HUES6 (cell line): ENCODE results near the gene MAPK11.

Experiments
- H3K27ac ChIP-seq: 2 replicates; pipeline ENCODE4 v1.7.0; 2013; ENCODE audit warnings: low read depth, mild to moderate bottlenecking, low read length, inconsistent platforms
- H3K27me3 ChIP-seq: 2 replicates; pipeline ENCODE4 v1.6.1; 2013; ENCODE audit warnings: low read length; ENCODE audit not compliant: control insufficient read depth, insufficient read depth
- H3K36me3 ChIP-seq: 2 replicates; pipeline ENCODE4 v1.6.1; 2013; ENCODE audit warnings: low read length; ENCODE audit not compliant: control insufficient read depth, insufficient read depth
- H3K4me1 ChIP-seq: 2 replicates; pipeline ENCODE4 v1.6.1; 2013; ENCODE audit warnings: low read length; ENCODE audit not compliant: control insufficient read depth, insufficient read depth
- H3K4me3 ChIP-seq: 2 replicates; pipeline ENCODE4 v1.5.1; 2013; ENCODE audit warnings: low read depth, low read length
- H3K9ac ChIP-seq: one replicate; pipeline ENCODE4 v1.6.1; 2013; ENCODE audit warnings: mild to moderate bottlenecking, low read length
- H3K9me3 ChIP-seq: 2 replicates; pipeline ENCODE4 v1.6.1; 2013; ENCODE audit warnings: low read depth, low read length; ENCODE audit not compliant: control insufficient read depth, insufficient read depth

The MAPK11 gene

DNA sequence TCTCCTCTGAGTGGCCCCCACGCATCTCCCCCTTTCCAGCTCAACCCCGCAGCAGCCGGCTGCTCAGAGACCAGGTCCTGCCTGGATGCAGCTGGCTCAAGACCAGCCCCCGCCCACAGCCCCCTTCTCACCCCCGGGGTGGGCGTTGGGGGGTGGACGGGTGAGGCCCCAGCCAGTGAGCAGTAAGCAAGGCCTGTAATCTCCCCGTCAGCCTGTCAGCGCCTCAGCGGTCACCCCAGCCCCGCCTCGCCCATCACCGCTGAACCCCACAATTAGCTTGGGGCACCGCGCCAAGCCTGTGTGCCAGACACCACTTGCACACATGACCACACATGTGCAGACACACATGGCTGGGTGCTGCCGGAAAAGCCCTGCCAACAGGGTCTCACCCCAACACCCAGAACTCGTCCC, 31.4 kb upstream of the MAPK11 start:
- no peak overlapping the region for H3K27ac ChIP-seq
- no peaks in the 10 kb centered on the region for H3K27me3 ChIP-seq
- no peak overlapping the region for H3K4me3 ChIP-seq
- H3K4me1 ChIP-seq = peaks cover 49% of the 10 kb centered on the region
- H3K36me3 ChIP-seq = no peaks in the 10 kb centered on the region
- no peaks in the 10 kb centered on the region for H3K9me3 ChIP-seq
- no peak overlapping the region for H3K9ac ChIP-seq

DNA sequence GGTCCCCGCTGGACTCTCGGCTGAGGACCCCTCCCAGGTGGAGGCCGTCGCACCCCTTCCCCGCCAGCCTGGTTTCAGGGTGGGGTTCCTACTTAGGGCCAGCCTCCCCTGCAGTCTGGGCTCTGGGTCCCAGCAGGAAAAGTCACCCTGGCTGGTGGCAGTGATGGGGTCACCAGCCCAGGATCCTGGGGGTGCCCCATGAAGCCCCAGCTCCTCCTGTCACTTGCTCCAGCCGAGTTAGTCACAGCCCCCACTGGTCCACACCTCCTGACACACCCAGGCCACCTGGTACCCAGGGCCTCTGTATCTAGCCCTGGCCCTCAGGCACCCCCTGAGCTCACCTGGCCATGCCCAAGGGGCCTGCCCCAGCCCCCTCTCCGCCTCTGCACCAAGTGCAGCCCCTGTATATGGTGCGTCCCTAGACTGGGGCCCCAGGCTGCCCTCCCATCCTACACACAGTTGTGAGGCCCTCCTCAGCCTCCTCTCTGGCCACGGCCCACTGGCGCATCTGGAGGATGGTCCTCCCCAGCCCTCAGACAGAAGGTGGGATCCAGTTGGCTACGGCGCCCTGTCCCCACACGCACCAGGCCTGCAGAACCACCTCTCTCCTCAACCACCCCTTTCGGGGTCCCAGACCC, 30.6 kb upstream of the MAPK11 start:
- H3K4me3 ChIP-seq = peak overlapping the region; percentile 54; the same call in 1 of the 2 replicates
- H3K27me3 ChIP-seq = no peaks in the 10 kb centered on the region
- no peak overlapping the region for H3K27ac ChIP-seq
- H3K9ac ChIP-seq = no peak overlapping the region
- peaks cover 44% of the 10 kb centered on the region for H3K4me1 ChIP-seq
- H3K36me3 ChIP-seq = no peaks in the 10 kb centered on the region
- H3K9me3 ChIP-seq = no peaks in the 10 kb centered on the region

DNA sequence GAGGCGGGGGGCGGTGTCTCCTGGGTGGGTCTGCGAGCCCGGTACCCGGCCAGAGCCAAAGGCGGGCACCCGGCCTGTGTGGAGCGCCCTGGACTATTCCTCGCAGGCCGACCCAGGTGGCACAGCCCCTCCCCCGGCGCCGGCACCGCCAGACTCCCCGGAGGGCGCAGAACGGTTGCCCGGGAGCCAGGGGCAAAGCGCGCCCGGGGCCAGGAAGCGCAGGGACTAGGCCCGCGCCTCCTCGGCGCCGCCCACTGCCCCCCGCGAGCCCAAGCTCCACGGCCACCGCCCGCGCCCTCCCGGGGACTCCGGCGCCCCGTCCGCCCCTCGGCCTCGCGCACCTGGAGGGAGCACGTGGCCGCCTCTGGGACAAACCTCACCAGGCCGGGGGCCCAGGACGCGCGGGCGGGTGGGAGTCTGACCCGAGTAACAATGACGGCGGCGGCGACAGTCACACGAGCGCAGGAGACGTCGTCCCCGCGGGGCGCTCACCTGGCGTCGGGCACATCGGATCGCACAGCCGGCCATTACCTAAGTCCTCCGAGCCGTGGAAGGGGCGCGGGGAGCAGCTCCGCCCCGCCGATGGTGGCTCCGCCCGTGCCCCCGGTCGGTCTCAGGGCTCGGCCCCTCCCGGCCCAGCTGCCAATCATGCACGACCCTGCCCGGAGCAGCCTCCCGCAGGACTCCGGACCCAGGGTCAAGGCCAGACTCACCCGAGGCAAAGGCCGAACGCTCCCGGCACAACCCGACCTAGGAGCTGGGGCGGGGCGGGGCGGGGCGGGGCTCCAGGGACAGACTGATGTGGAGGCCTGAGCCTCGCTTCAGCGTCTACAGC, 29.8 kb upstream of the MAPK11 start:
- H3K27me3 ChIP-seq = no peaks in the 10 kb centered on the region
- peak overlapping the region; percentile 18 for H3K9ac ChIP-seq
- peak overlapping the region; percentile 54 for H3K4me3 ChIP-seq
- peaks cover 39% of the 10 kb centered on the region for H3K4me1 ChIP-seq
- H3K27ac ChIP-seq = no peak overlapping the region
- no peaks in the 10 kb centered on the region for H3K36me3 ChIP-seq
- no peaks in the 10 kb centered on the region for H3K9me3 ChIP-seq

DNA sequence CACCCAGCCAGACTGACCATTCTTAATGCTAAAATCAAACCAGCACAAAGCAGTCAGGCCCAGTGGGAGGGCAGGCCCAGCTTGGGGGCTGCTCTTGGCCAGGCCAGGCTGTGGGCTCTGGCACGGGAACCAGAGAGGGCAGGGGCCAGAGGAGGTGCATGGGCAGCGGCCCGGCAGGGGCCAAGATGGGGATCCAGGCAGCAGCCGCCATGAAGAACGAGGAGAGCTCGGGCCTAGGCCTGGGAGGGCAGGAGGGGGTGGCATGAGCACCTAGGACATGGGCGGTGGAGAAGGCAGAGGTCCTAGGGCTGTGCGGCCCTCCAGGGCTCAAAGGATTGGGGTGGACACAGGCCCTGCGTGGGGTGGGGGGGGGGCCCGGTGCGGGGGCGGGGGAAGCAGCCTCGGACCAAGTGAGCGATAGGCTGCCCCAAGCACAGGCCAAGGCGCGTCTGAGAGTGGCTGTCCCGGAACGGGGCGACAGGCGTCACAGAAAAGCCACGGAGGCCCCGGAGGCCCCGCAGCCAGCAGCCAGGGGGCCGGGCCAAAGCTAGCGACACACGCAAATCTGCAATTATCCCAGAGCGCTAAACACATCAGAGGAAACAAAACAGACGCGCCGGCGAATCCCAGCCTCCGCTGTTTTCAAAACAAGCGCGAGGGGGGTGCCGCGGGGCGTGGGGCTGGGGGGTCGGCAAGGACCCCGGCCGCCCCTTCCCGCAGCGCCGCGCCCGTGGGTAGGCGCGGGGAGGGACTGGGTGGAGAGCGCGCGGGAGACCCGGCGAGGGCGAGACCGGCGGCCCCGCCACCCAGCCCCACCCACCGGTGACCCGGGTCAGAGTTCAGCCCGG, 29.0 kb upstream of the MAPK11 start:
- no peak overlapping the region for H3K9ac ChIP-seq
- H3K36me3 ChIP-seq = no peaks in the 10 kb centered on the region
- H3K27me3 ChIP-seq = no peaks in the 10 kb centered on the region
- peaks cover 38% of the 10 kb centered on the region for H3K4me1 ChIP-seq
- H3K9me3 ChIP-seq = no peaks in the 10 kb centered on the region
- peak overlapping the region; percentile 54 for H3K4me3 ChIP-seq
- H3K27ac ChIP-seq = no peak overlapping the region

DNA sequence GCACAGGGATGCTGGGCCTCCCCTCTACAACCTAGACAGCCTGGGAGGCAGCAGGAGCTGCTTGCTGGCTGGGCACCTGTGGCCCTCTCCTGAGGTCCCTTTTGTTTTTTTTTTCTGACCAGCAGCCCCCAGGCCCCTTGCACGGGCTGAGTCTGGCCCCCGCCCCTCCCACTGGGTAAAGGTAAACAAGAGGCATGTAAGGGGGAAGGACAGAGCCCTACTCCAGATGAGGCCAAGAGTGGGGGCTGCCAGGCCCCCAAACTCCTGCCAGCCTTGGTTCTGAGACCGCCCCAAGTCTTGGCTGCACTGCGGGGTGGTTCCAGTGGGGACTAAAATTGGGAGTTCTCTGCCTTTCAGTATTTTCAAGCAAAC, 28.1 kb upstream of the MAPK11 start:
- Histone ChIP-seq H3K9ac (no peak overlapping the region), H3K27ac (no peak overlapping the region), H3K36me3 (no peaks in the 10 kb centered on the region), H3K4me3 (no peak overlapping the region), H3K27me3 (no peaks in the 10 kb centered on the region), H3K9me3 (no peaks in the 10 kb centered on the region), H3K4me1 (peaks cover 36% of the 10 kb centered on the region)

DNA sequence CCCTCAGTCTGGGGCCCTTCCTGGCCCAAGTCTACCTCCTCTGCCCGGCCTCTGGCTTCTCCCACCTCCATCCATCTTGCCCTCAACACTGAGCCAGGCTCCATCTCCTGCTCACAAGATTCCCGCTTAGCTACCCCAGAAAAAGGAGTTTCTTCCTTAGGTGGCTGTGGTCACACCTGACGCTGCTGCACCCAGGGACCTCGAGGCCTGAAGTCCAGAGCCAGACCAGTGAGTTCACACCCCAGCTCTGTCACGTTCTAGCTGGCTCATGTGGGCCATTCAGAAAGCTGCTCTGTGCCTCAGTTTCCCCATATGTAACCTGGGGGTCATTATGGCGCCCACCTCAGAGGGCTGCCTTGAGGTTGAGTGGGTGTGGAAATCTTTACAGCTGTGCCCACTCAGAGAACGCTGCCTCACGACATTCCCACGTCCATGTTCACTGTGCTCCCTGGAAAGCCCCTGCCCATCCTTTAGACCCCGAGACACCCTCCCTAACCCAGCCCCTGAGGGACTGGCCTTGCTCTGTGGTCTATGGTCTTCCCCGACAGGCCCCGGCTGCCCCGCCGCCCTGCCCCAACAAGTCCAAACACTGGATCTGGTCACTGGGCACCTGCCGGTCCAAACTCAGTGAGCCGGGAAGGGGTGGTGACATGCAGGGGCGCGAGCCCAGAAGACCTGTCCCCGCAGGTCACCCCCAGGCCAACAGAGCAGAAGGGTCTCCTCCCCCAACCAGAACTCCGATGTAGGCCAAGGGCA, 27.5 kb upstream of the MAPK11 start:
- Histone ChIP-seq H3K9me3 (no peaks in the 10 kb centered on the region), H3K36me3 (no peaks in the 10 kb centered on the region), H3K4me1 (peaks cover 39% of the 10 kb centered on the region), H3K27me3 (no peaks in the 10 kb centered on the region), H3K9ac (no peak overlapping the region), H3K27ac (no peak overlapping the region), H3K4me3 (no peak overlapping the region)

DNA sequence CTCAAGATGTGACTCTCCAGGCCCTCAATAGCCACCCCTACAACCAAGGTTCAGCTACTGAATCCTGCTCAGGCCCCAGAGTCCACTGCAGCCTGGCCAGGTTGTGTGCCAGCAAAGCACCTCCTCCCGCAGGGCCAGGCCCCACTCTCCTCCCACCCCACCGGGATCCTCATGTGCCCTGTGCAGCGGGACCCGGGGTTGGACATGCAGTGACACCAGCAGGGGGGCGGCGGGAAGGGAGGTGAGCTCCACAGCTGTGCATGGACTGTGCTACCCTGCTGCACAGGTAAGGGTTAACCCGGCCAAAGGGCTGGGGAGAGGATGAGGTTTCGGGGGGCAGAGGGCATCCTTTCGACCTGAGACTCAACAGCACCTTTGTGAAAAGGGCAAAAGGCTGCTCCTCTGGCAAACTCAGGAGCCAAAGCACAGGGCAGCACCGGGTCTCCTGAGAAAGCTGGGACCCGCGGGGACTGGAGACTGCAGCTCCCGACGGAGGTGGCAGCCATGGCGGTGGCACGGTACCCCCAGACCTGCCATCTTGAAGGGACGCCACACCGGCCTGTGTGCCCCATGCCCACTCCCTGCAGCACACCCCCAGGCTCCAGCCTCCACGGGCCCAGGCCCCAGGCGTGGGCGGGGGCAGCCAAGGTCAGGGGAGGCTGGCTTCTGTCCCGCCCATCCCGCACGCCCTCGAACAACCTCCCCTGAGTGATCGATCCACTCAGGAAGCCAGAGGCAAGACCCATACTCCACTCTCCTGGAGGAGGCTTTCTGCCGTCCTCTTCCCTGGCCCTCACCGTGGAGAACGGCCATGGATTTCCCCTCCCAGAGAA, 26.7 kb upstream of the MAPK11 start:
- no peak overlapping the region for H3K9ac ChIP-seq
- H3K4me3 ChIP-seq = no peak overlapping the region
- no peaks in the 10 kb centered on the region for H3K36me3 ChIP-seq
- H3K27ac ChIP-seq = no peak overlapping the region
- no peaks in the 10 kb centered on the region for H3K9me3 ChIP-seq
- H3K27me3 ChIP-seq = no peaks in the 10 kb centered on the region
- H3K4me1 ChIP-seq = peaks cover 43% of the 10 kb centered on the region

DNA sequence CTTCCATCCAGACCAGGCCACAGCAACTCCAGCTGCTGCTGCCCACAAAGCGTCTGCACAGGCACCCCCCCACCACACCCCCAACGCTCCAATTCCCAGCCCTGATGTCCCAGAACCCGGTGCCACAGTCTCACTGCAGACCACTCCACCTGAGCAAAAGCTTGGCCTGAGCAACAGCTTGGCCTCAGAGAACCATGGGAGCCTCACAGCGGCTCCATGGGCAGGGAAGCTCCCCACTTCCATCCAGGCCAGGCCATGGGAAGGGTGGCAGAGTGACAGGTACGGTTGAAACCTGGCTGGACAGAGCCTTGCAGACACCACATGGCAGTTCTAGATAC, 24.1 kb upstream of the MAPK11 start:
- Histone ChIP-seq H3K4me1 (peaks cover 35% of the 10 kb centered on the region), H3K9me3 (no peaks in the 10 kb centered on the region), H3K4me3 (no peak overlapping the region), H3K36me3 (peaks cover 17% of the 10 kb centered on the region), H3K27me3 (no peaks in the 10 kb centered on the region), H3K27ac (peak overlapping the region; percentile 93), H3K9ac (peak overlapping the region; percentile 71)

DNA sequence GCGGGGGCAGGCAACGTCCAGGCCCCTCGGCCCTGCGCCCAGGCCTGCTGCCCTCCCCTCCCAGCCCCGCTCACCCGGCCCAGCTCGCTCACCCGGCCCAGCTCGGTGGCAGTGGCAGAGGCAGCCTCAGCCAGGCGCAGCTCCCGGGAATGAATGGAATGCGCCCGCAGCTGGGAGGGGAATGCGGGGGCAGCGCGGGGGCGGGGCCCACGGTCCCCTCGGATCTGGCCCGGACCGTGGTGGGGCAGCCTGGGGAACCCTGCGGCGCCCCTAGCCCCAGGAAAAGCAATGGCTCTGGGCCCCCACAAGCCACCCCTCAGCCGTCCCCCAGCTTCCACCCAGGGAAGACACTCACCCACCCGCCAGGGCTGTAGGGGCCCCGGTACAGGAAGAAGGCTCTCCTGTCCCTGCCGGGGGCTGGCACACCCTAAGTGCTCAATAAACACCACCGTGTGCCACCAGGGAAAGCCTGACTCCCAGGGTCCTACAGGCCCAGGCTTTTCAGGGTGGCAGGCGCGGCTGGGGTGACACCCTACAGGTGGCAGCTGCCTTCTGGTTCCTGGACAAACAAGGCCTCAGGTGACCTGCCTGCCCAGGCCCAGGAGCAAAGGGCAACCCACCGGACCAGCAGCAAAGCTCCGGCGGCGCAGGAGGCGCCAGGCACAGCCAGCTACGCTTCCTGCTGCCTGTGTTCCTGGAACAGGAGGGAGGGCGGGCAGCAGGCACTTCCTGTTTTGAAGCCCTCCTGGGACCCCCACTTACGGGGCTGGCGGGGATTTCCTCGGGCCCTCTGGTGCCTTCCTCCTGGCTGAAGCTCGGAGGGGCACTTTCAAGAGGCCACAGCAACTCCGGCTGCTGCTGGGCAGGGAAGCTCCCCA, 23.5 kb upstream of the MAPK11 start:
- H3K27ac ChIP-seq = peak overlapping the region; percentile 93
- H3K9me3 ChIP-seq = no peaks in the 10 kb centered on the region
- peaks cover 31% of the 10 kb centered on the region for H3K4me1 ChIP-seq
- no peaks in the 10 kb centered on the region for H3K27me3 ChIP-seq
- peak overlapping the region; percentile 71 for H3K9ac ChIP-seq
- peak overlapping the region; percentile 16; the same call in 1 of the 2 replicates for H3K4me3 ChIP-seq
- H3K36me3 ChIP-seq = peaks cover 23% of the 10 kb centered on the region
